Measurements from ENCODE around the gene PITPNM3.

DNA sequence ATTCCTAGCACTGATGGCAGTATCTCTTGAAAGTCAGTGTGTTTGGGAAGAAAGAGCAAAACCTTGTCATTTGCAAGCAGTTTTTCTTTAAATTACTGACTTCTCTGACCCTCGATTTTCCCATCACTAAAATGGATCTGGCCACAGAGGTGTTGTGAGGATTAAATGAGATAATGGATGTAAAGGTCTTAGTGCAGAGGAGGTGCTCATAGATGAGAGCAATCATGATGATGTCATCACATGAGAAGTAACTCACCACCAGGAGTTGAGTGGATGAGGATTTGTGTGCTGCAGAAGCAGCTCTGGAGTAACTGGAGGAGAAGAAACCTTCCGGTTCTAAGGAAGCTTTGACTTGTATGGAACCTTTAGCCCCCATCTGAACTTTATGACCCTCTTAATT is 30.6 kb downstream of the PITPNM3 start:
- TF ChIP-seq, protein P1, sequence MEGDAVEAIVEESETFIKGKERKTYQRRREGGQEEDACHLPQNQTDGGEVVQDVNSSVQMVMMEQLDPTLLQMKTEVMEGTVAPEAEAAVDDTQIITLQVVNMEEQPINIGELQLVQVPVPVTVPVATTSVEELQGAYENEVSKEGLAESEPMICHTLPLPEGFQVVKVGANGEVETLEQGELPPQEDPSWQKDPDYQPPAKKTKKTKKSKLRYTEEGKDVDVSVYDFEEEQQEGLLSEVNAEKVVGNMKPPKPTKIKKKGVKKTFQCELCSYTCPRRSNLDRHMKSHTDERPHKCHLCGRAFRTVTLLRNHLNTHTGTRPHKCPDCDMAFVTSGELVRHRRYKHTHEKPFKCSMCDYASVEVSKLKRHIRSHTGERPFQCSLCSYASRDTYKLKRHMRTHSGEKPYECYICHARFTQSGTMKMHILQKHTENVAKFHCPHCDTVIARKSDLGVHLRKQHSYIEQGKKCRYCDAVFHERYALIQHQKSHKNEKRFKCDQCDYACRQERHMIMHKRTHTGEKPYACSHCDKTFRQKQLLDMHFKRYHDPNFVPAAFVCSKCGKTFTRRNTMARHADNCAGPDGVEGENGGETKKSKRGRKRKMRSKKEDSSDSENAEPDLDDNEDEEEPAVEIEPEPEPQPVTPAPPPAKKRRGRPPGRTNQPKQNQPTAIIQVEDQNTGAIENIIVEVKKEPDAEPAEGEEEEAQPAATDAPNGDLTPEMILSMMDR (conservative IDR thresholded peaks at IDR 0.05; ENCODE audit: low read depth, low read length): no peak
- TF ChIP-seq EZH2 (IDR thresholded peaks at IDR 0.05; ENCODE audit: borderline replicate concordance, low read depth, low read length, poor library complexity, severe bottlenecking): no peak

All from A673 (cell line).